Non-pigmented ciliary epithelial cell (primary cell): ENCODE measurements around the gene MYH8.

Experiments used
- DNase-seq: peaks from one replicate; pipeline ENCODE4 v3.0.0-alpha.2; 2010; ENCODE audit warnings: low read depth

MYH8 gene

GRCh38 chr17:10380631-10381408 lies 40.9 kb downstream of the MYH8 start:
- DNase-seq, result peak; percentile 8

- DNase-seq, result no peak
Observed at GRCh38 chr17:10372906-10373305, 48.8 kb downstream of the MYH8 start, which contains the start of gene MYH13. Gene MYH13, minus strand, starts transcription at chr17:10373006. Its CDS starts 8,476 bp downstream, at chr17:10364530.

- no peak for DNase-seq
Observed at GRCh38 chr17:10370016-10370608, 51.6 kb downstream of the MYH8 start.

- no peak for DNase-seq
Observed at GRCh38 chr17:10369239-10369638, 52.5 kb downstream of the MYH8 start.

GRCh38 chr17:10368561-10368960 lies 53.2 kb downstream of the MYH8 start:
- DNase-seq, result no peak

- no peak for DNase-seq
Observed at GRCh38 chr17:10360578-10360977, 61.2 kb downstream of the MYH8 start.

GRCh38 chr17:10357768-10358167 lies 64.0 kb downstream of the MYH8 start:
- no peak for DNase-seq

GRCh38 chr17:10354651-10355050 lies 67.1 kb downstream of the MYH8 start:
- no peak for DNase-seq

GRCh38 chr17:10352893-10353292 lies 68.9 kb downstream of the MYH8 start:
- DNase-seq, result no peak

GRCh38 chr17:10349403-10349802 lies 72.3 kb downstream of the MYH8 start:
- DNase-seq, result no peak

GRCh38 chr17:10344816-10345215 lies 76.9 kb downstream of the MYH8 start:
- DNase-seq, result no peak
